Mammary epithelial cell (primary cell): ENCODE results near the gene GNG13.

Source experiments
- CTCF ChIP-seq, 2 donors: IDR thresholded peaks in 1 of 2; conservative IDR thresholded peaks in 1 of 2; 2 replicates each; pipeline ENCODE4 v1.5.1; 2011 to 2012; ENCODE audit warnings: inconsistent platforms in 2 of 2, low read length in 2 of 2, mild to moderate bottlenecking in 2 of 2, control low read depth in 1 of 2, low read depth in 1 of 2; ENCODE audit not compliant: insufficient read depth in 1 of 2; ENCODE audit errors: extremely low read depth in 1 of 2
- EZH2 ChIP-seq: IDR thresholded peaks from 2 replicates; pipeline ENCODE4 v1.6.1; 2012; ENCODE audit warnings: low read length, inconsistent platforms, borderline replicate concordance

GRCh38 chr16:842711-843560 lies 42.4 kb upstream of the GNG13 start:
- TF ChIP-seq CTCF (conservative IDR thresholded peaks at IDR 0.05 in 1 of 2, IDR thresholded peaks at IDR 0.05 in 1 of 2; ENCODE audit: extremely low read depth in 1 of 2, insufficient read depth in 1 of 2, low read depth in 1 of 2, low read length in 2 of 2) (no peak), EZH2 (no peak)
